DND-41 (cell line): ENCODE data around the gene TOX3.

Experiments
- ATAC-seq: fragments of 200-7000 bp; cut with Tn5 transposase; 3 replicates; pipeline ENCODE4 v1.9.1; 2021; ENCODE audit warnings: low read depth; ENCODE audit not compliant: insufficient read depth
- DNase-seq: peaks from one replicate; pipeline ENCODE4 v3.0.0-alpha.2; 2020
- H2AFZ ChIP-seq: 2 replicates; pipeline ENCODE4 v1.6.0; 2012; ENCODE audit warnings: low read depth, low read length
- H3K27ac ChIP-seq: 2 replicates; pipeline ENCODE4 v1.5.1; 2012; ENCODE audit warnings: low read length, inconsistent platforms
- H3K27me3 ChIP-seq: fragments of 200-600 bp; sonication (generic); 2 replicates; pipeline ENCODE4 v1.6.0; 2012; ENCODE audit warnings: low read length, mild to moderate bottlenecking, inconsistent platforms; ENCODE audit not compliant: insufficient read depth, poor library complexity
- H3K36me3 ChIP-seq: 2 replicates; pipeline ENCODE4 v1.5.1; 2012; ENCODE audit warnings: low read length, inconsistent platforms; ENCODE audit not compliant: insufficient read depth
- H3K4me1 ChIP-seq: 2 replicates; pipeline ENCODE4 v1.5.1; 2012; ENCODE audit warnings: mild to moderate bottlenecking, low read length; ENCODE audit not compliant: insufficient read depth
- H3K4me2 ChIP-seq: 2 replicates; pipeline ENCODE4 v1.6.0; 2012; ENCODE audit warnings: mild to moderate bottlenecking, moderate library complexity, low read length, inconsistent platforms; ENCODE audit not compliant: insufficient read depth
- H3K4me3 ChIP-seq, 2 experiments: fragments of 200-600 bp in 1 of 2; shearing (Covaris generic) in 1 of 2; 2 replicates each; pipeline ENCODE4 v1.5.1; 2012 to 2016; ENCODE audit warnings: inconsistent platforms in 2 of 2, low read length in 2 of 2, mild to moderate bottlenecking in 2 of 2, low read depth in 1 of 2, moderate library complexity in 1 of 2
- H3K79me2 ChIP-seq: 2 replicates; pipeline ENCODE4 v1.6.0; 2012; ENCODE audit warnings: low read length, inconsistent platforms; ENCODE audit not compliant: insufficient read depth
- H3K9ac ChIP-seq: 2 replicates; pipeline ENCODE4 v1.6.0; 2012; ENCODE audit warnings: low read depth, mild to moderate bottlenecking, inconsistent platforms, low read length, moderate library complexity
- H3K9me3 ChIP-seq: 2 replicates; pipeline ENCODE4 v1.5.1; 2012; ENCODE audit warnings: low read length, moderate library complexity, mild to moderate bottlenecking, inconsistent platforms; ENCODE audit not compliant: insufficient read depth, severe bottlenecking
- H4K20me1 ChIP-seq: 2 replicates; pipeline ENCODE4 v1.6.0; 2012; ENCODE audit warnings: low read length; ENCODE audit not compliant: insufficient read depth
- EZH2 ChIP-seq: IDR thresholded peaks from 3 replicates; pipeline ENCODE4 v1.6.1; 2012; ENCODE audit warnings: borderline replicate concordance, low read depth, mild to moderate bottlenecking, moderate library complexity, low read length, inconsistent platforms; ENCODE audit not compliant: severe bottlenecking
- TF ChIP-seq, protein P1 (sequence below): IDR thresholded peaks from 2 replicates; pipeline ENCODE4 v1.5.1; 2012; ENCODE audit warnings: borderline replicate concordance, low read length, moderate library complexity, mild to moderate bottlenecking; ENCODE audit not compliant: poor library complexity, severe bottlenecking; ENCODE audit errors: extremely low read depth

Gene TOX3

DNA sequence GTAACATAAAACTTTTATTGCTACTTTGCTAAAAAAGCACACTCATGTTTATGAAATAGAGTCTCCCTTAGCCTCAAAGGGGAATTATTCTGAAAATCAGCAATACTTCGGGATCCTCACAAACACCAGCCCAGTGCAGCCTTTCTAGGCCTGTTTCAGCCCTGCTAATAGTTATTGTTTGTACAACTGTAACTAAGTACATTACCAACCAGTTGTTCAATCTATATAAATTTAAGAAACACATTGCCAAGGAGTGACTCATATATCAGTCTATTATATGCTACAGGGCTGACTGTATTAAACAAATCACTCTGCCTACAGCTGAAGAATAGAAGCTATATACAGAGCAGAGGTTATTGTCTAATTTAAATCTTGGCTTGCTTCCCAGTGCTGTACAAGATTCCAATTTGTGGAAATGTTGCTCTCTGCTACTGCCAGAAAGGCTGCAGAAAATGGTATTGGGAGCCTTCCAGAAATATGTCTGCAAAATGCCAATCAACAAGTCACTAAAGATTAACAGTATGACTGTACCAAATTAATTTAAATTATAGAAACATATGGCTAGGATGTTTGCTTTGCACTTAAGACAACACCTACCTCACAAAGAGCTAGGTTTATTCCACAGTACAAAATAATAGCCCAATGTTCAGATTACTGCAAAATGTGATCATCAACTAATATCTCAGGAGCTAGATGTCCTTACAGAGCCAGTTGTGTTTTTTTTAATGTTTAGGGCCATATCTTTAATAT, 49.7 kb downstream of the TOX3 start:
- no peak for DNase-seq
- TF ChIP-seq EZH2, result no peak
- TF ChIP-seq, protein P1, sequence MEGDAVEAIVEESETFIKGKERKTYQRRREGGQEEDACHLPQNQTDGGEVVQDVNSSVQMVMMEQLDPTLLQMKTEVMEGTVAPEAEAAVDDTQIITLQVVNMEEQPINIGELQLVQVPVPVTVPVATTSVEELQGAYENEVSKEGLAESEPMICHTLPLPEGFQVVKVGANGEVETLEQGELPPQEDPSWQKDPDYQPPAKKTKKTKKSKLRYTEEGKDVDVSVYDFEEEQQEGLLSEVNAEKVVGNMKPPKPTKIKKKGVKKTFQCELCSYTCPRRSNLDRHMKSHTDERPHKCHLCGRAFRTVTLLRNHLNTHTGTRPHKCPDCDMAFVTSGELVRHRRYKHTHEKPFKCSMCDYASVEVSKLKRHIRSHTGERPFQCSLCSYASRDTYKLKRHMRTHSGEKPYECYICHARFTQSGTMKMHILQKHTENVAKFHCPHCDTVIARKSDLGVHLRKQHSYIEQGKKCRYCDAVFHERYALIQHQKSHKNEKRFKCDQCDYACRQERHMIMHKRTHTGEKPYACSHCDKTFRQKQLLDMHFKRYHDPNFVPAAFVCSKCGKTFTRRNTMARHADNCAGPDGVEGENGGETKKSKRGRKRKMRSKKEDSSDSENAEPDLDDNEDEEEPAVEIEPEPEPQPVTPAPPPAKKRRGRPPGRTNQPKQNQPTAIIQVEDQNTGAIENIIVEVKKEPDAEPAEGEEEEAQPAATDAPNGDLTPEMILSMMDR, result no peak
- Histone ChIP-seq H3K79me2 (no peaks in the 10 kb centered on the region), H3K9me3 (no peaks in the 10 kb centered on the region), H3K4me3 (no peak overlapping the region), H3K36me3 (no peaks in the 10 kb centered on the region), H3K4me2 (no peak overlapping the region), H3K9ac (no peak overlapping the region), H4K20me1 (no peaks in the 10 kb centered on the region), H2AFZ (no peak overlapping the region), H3K27ac (no peak overlapping the region), H3K27me3 (peaks cover 2% of the 10 kb centered on the region), H3K4me1 (no peaks in the 10 kb centered on the region)
- no peak for ATAC-seq

DNA sequence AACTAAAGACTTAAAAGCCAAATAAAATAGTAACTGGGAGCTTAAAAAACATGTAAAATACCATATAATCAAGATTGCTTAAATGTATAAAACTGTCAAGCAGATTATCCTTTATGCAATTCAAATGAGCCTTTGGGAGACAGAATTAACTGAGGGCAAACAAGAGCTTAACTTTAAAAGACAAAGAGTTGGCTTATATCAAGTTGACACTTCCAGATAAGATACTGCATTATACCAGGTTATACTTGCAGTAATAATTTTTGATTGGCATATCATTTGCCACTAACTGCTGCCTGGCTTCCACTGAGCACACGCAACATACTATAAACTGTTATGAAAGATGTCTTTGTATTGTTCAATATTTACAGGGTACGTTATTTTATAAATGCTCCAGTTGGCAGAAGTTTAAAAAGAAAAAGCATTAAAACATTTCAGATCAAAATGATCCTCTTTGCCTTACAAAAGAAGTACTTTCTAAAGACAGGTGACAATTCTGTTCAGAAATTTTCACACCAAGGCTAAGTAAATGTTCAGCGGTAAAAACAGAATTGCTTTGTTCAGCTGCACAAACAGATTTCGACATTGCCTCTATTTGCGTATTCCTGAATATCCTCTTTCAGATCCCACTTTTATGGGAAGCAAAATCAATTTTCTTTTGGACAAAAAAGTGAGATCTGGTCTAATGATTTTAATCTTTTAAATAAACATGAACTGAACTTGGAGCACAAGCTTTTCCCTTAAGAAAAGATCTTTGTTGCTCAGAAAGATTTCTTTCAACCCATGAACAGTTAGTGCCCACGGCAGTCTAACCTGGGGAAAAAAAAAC, 50.7 kb downstream of the TOX3 start:
- Histone ChIP-seq H3K4me2 (no peak overlapping the region), H3K36me3 (no peaks in the 10 kb centered on the region), H3K4me3 (no peak overlapping the region), H3K4me1 (no peaks in the 10 kb centered on the region), H3K9ac (no peak overlapping the region), H3K27me3 (peaks cover 2% of the 10 kb centered on the region), H3K79me2 (no peaks in the 10 kb centered on the region), H3K27ac (no peak overlapping the region), H2AFZ (no peak overlapping the region), H4K20me1 (no peaks in the 10 kb centered on the region), H3K9me3 (no peaks in the 10 kb centered on the region)
- no peak for DNase-seq
- no peak for ATAC-seq
- TF ChIP-seq, protein P1, result no peak
- no peak for TF ChIP-seq EZH2

DNA sequence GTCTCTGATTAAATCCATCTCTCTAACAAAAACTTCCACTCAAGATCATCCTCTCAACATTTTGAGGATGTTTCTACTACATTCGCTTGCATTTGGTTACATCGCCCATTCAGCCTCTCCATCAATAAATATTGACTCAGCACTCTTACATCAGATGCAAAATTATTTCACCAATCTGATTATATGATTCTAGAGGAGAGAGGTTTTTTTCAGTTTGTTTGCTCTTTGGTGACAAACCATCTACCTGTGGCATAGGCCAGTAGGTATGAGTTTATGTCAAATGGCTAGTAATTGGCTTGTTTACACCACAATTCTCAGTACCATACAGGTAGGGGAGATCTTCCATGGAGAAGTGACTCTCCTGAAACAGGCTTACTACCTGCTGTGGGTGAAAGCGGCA, 52.3 kb downstream of the TOX3 start:
- Histone ChIP-seq H3K4me3 (no peak overlapping the region), H3K79me2 (no peaks in the 10 kb centered on the region), H3K36me3 (no peaks in the 10 kb centered on the region), H2AFZ (no peak overlapping the region), H3K4me2 (no peak overlapping the region), H3K4me1 (no peaks in the 10 kb centered on the region), H3K27me3 (peaks cover 2% of the 10 kb centered on the region), H4K20me1 (no peaks in the 10 kb centered on the region), H3K9ac (no peak overlapping the region), H3K27ac (no peak overlapping the region), H3K9me3 (no peaks in the 10 kb centered on the region)
- TF ChIP-seq, protein P1, result no peak
- ATAC-seq (no peak), DNase-seq (no peak)
